Epithelial cell of proximal tubule (primary cell): ENCODE data around the gene C1QTNF8. TPM values are rescaled to one million over a fixed set of nuclear protein-coding genes. Genes with fewer than 3 reads are reported as not detected.

ENCODE experiments used
- DNase-seq: peaks from one replicate; pipeline ENCODE4 v3.0.0-alpha.2; 2011; ENCODE audit warnings: low read depth
- H3K4me3 ChIP-seq: 2 replicates; pipeline ENCODE4 v1.5.1; 2011; ENCODE audit warnings: low read depth, mild to moderate bottlenecking, low read length
- total RNA-seq: library from RNA; depleted of rRNA; stranded (reverse); fragments of >200 nt; gene quantifications from 2 replicates; pipeline ENCODE4 v1.2.3, GENCODE V29; 2015
- TF ChIP-seq, protein P1 (sequence below): conservative IDR thresholded peaks from 2 replicates; pipeline ENCODE4 v1.5.1; 2012; ENCODE audit warnings: low read depth, mild to moderate bottlenecking, low read length

C1QTNF8 gene
- total RNA-seq, 1 donor from 2014 or later = not detected

DNA sequence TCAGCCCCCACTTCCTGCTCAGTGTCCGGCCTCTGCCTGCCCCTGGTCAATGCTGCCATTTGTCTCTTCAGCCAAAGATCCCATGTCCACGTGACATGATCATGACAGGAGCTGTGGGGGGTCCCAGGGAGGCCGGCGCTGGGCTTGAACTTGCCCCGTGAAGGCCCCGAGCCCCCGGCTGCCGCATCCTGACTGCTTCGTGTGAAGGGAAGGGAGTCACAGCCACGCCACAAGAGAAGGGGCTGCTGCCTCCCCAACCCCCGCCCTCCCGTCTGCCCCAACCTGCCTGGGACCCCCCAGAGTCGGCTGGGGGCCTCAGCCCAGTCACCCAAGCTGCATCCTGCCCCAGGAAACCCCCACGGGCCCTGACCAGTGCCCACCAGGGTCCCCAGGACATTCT is 37.8 kb downstream of the C1QTNF8 start:
- TF ChIP-seq, protein P1, sequence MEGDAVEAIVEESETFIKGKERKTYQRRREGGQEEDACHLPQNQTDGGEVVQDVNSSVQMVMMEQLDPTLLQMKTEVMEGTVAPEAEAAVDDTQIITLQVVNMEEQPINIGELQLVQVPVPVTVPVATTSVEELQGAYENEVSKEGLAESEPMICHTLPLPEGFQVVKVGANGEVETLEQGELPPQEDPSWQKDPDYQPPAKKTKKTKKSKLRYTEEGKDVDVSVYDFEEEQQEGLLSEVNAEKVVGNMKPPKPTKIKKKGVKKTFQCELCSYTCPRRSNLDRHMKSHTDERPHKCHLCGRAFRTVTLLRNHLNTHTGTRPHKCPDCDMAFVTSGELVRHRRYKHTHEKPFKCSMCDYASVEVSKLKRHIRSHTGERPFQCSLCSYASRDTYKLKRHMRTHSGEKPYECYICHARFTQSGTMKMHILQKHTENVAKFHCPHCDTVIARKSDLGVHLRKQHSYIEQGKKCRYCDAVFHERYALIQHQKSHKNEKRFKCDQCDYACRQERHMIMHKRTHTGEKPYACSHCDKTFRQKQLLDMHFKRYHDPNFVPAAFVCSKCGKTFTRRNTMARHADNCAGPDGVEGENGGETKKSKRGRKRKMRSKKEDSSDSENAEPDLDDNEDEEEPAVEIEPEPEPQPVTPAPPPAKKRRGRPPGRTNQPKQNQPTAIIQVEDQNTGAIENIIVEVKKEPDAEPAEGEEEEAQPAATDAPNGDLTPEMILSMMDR = no peak
- no peak for DNase-seq
- H3K4me3 ChIP-seq = no peak overlapping the region

DNA sequence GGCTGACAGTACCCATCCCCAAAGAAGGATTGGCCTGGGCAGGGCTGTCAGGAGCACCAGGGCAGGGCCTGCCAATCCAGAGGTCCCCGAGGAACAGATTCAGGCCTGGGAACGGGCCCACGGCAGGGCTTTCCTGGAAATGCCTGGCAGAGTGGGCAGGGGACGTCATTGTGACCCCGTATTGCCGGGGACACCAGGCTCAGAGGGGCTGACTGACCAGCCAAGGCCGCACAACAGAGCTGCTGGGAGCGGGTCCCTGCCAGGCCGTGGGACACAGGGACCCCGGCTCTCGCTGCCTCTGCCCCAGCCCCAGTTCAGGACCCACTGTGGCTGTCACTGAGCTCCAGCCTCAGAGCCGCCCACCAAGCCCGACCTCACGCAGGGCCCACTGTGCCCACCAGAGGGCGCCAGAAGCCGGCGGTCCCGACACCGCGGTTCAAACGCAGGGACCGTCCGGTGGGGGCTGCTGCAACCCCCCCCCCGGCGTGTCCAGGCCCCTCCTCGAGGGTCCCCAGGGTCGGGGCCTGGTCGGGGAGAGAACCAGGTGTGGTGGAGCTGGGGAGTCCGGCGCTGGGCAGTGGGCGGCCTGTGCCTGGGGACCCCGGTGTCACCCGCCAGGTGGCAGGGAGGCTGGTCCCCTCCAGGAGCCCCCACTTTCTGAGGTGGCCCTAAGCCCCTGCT is 38.7 kb downstream of the C1QTNF8 start:
- H3K4me3 ChIP-seq = no peak overlapping the region
- no peak for DNase-seq
- TF ChIP-seq, protein P1 = peak; percentile 78

DNA sequence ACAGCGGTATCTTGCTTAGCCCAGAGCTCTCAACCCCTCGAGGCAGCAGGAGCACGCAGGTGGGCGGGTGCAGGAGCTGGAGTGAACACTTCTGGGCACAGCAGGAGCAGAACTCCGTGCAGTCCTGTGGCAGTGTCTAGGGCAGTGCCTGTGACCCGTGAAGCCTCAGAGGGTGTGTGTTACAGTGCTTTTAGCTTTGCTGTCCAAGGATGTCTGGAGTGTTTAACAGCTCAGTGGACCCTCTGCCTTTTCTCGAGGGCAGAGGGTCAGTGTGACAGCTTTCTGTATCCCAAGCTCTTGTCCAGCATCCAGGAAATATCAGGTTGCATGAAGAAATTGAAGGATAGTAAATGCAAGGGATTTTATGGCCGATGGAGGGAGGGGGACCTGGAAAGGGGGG is 39.8 kb downstream of the C1QTNF8 start:
- H3K4me3 ChIP-seq = no peak overlapping the region
- TF ChIP-seq, protein P1 = no peak
- DNase-seq = no peak

DNA sequence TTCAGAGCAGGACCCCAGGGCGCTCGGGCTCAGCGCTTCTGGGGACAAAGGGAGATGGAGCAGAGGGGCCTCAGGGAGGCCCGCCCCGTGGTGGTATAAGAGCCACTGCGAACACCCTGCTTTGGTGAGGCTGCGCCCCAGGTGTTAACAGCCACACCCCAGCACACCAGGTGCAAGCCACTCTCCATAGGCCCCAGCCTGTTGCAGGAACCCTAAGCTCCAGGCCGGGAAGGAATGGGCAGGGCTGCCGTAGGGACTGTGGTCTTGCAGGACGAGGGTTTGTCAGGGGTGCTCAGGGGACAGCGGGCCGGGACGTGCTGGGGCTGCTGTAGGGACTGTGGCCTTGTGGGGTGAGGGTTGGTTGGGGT is 40.5 kb downstream of the C1QTNF8 start:
- DNase-seq = no peak
- TF ChIP-seq, protein P1 = no peak
- H3K4me3 ChIP-seq = no peak overlapping the region

DNA sequence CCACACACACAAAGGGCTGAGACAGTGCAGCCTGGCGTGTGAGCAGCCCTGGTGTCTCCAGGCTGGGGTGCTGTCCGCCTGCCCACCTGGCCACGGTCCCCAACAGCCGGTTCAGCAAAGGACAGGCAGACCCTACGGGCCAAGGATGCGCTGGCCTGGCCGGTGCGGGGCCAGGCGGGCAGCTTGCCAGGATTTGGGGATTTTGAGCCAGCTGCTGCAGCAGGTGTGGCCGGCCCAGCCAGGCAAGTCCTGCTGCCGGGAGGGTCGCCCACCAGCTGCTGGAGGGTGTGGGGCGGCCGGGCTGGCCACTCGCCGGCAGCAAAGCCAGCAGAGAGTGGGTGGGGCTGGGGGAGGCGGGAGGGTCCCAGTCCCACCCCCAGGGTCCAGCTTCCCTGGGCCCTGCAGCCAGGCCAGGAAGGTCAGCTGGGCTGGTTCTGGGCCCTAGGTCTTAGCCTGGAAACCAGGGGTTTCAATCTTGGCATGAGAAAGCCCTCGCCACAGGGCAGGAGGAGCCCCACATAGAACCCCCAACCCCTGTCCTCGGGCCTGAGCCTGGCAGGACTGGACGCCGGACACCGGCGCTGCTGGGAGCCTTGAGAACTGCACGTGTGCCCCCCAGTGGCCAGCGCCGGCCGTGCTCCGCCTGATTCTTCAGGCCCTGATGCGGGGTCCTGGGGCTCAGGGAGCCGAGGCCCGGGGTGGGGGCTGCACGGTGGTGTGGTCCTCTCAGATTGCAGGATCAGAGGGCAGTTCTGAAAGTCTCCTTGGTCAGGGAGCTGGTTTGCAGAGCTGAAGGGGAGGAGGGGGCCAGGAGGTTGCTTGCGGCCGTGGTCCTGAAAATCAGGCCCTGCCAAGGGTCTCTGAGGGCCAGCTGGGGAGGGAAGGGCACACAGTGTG is 41.1 kb downstream of the C1QTNF8 start:
- H3K4me3 ChIP-seq = no peak overlapping the region
- DNase-seq = no peak
- TF ChIP-seq, protein P1 = peak; percentile 81

DNA sequence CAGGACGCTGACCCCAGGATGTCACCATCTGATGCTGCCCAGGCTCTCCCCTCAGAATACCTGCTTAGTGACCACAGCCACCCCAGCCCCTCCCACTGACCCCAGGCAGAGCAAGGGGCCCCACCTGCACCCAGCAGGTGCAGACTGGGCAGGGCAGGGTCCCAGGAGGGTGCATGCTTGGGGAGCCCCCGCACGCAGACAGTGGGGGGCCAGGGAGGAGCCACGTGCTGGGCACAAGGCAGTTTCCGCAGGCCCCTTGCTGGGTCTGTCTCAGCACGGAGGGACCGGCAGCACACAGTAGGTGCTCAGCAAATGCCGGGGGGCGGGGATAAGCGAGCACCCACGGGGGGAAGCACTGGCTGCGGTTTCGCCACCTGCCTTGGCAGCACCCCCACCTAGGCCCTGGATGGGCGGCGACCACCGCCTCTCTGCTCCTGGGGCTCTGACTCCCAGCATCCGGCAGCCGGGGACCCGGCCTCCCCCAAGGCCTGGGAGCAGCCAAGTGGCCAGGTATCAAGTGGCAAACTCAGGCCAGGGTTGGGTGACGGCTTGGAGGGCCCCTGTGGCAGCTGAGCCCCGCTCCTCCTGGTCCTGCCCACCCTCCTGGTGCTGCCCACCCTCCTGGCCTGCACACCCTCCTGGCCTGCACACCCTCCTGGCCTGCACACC is 42.2 kb downstream of the C1QTNF8 start:
- DNase-seq = no peak
- TF ChIP-seq, protein P1 = no peak
- H3K4me3 ChIP-seq = no peak overlapping the region
